SK-N-SH (cell line): ENCODE measurements around the gene COX4I1. TPM values are rescaled to one million over a fixed set of nuclear protein-coding genes. Genes with fewer than 3 reads are reported as not detected.
"Not testable (repeated sequence)": the region's sequence is repeated elsewhere in the genome, so short reads cannot be mapped to it uniquely, and the experiment has no call there.

Source experiments
- CTCF ChIA-PET: fragments of 300-600, 350-600 bp; formaldehyde crosslinking; extraction: SDS; loops from one replicate; lab custom pipeline; 2021; lab: Yijun Ruan, JAX
- POLR2A ChIA-PET: fragments of 350-600 bp; sonication (Branson Sonifier 250); formaldehyde crosslinking; extraction: SDS; loops from one replicate; lab custom pipeline; 2020; ENCODE audit warnings: antibody characterized with exemption, inconsistent platforms; lab: Yijun Ruan, JAX
- DNase-seq: peaks from one replicate; pipeline ENCODE4 v3.0.0; 2012
- H2AFZ ChIP-seq: fragments of 200-600 bp; sonication (generic); 2 replicates; pipeline ENCODE4 v1.8.1; 2016; ENCODE audit warnings: antibody characterized with exemption, mild to moderate bottlenecking, low read depth
- H3F3A ChIP-seq: fragments of 200-600 bp; sonication (generic); replicated peaks from 2 replicates; pipeline ENCODE3; 2016; ENCODE audit warnings: antibody characterized with exemption, mild to moderate bottlenecking; ENCODE audit not compliant: insufficient read depth
- H3K27ac ChIP-seq, 2 experiments: fragments of 200-500 bp in 1 of 2; fragments of 200-600 bp in 1 of 2; sonication (Bioruptor generic) in 1 of 2; sonication (generic), shearing (Covaris generic) in 1 of 2; 2 replicates each; pipeline versions ENCODE4 v1.5.1 to v1.6.1; 2014 to 2016; ENCODE audit warnings: low read depth in 2 of 2, inconsistent platforms in 1 of 2, low read length in 1 of 2, mild to moderate bottlenecking in 1 of 2, mixed read lengths in 1 of 2
- H3K27me3 ChIP-seq: fragments of 200-600 bp; sonication (generic), shearing (Covaris generic); 2 replicates; pipeline ENCODE4 v1.6.1; 2016; ENCODE audit warnings: mixed run types; ENCODE audit not compliant: insufficient read depth
- H3K36me3 ChIP-seq, 2 experiments: fragments of 200-500 bp in 1 of 2; fragments of 200-600 bp in 1 of 2; sonication (Bioruptor generic) in 1 of 2; sonication (generic) in 1 of 2; replicated peaks in 1 of 2; 2 replicates each; pipeline versions ENCODE3 to v1.5.1; 2014 to 2016; ENCODE audit warnings: low read length in 1 of 2, mild to moderate bottlenecking in 1 of 2; ENCODE audit not compliant: insufficient read depth in 2 of 2, control insufficient read depth in 1 of 2
- H3K4me1 ChIP-seq, 2 experiments: fragments of 200-500 bp in 1 of 2; fragments of 200-600 bp in 1 of 2; sonication (Bioruptor generic) in 1 of 2; sonication (generic), shearing (Covaris generic) in 1 of 2; 2 replicates each; pipeline versions ENCODE4 v1.5.1 to v1.6.1; 2014 to 2016; ENCODE audit warnings: low read depth in 1 of 2, low read length in 1 of 2, mixed run types in 1 of 2; ENCODE audit not compliant: insufficient read depth in 2 of 2, control insufficient read depth in 1 of 2
- H3K4me2 ChIP-seq: fragments of 200-600 bp; sonication (generic), shearing (Covaris generic); 2 replicates; pipeline ENCODE4 v1.6.1; 2017; ENCODE audit warnings: mixed run types
- H3K4me3 ChIP-seq, 2 experiments: fragments of 200-500 bp in 1 of 2; fragments of 200-600 bp in 1 of 2; sonication (Bioruptor generic) in 1 of 2; sonication (generic), shearing (Covaris generic) in 1 of 2; 2 replicates each; pipeline versions ENCODE4 v1.5.1 to v1.8.1; 2014 to 2016; ENCODE audit warnings: low read depth in 2 of 2, inconsistent platforms in 1 of 2, low read length in 1 of 2, mild to moderate bottlenecking in 1 of 2, mixed read lengths in 1 of 2, moderate library complexity in 1 of 2
- H3K79me2 ChIP-seq: fragments of 200-600 bp; sonication (generic); 2 replicates; pipeline ENCODE4 v1.8.1; 2017; ENCODE audit warnings: mild to moderate bottlenecking; ENCODE audit not compliant: insufficient read depth
- H3K9ac ChIP-seq: fragments of 200-600 bp; sonication (generic); 2 replicates; pipeline ENCODE4 v1.6.1; 2017; ENCODE audit warnings: mixed run types
- H3K9me2 ChIP-seq: fragments of 200-600 bp; sonication (generic); 2 replicates; pipeline ENCODE4 v1.6.1; 2017; ENCODE audit warnings: mixed run types
- H3K9me3 ChIP-seq: fragments of 200-600 bp; sonication (generic); 2 replicates; pipeline ENCODE4 v1.6.1; 2017; ENCODE audit warnings: mixed run types, mild to moderate bottlenecking, moderate library complexity
- H4K20me1 ChIP-seq: fragments of 200-600 bp; sonication (generic); 2 replicates; pipeline ENCODE4 v1.6.1; 2017; ENCODE audit warnings: mild to moderate bottlenecking, mixed run types; ENCODE audit not compliant: insufficient read depth
- CHD2 ChIP-seq: fragments of 150-350 bp; IDR thresholded peaks from 2 replicates; pipeline ENCODE4 v1.6.1; 2018; ENCODE audit warnings: low read length; ENCODE audit not compliant: partially characterized antibody
- FOSL2 ChIP-seq: IDR thresholded peaks from 2 replicates; pipeline ENCODE4 v1.4.0; 2012; ENCODE audit warnings: low read depth, mild to moderate bottlenecking, moderate library complexity, borderline replicate concordance
- FOXJ3 ChIP-seq: sonication (generic); formaldehyde crosslinking; IDR thresholded peaks from 2 replicates; pipeline ENCODE4 v1.5.1; 2020; ENCODE audit warnings: mild to moderate bottlenecking, missing genetic modification reagents
- FOXM1 ChIP-seq: IDR thresholded peaks from 2 replicates; pipeline ENCODE4 v1.4.0; 2012; ENCODE audit warnings: low read depth, mild to moderate bottlenecking
- GABPA ChIP-seq: IDR thresholded peaks from 2 replicates; pipeline ENCODE4 v1.4.0; 2012; ENCODE audit warnings: low read depth, mild to moderate bottlenecking
- NFIC ChIP-seq: IDR thresholded peaks from 2 replicates; pipeline ENCODE4 v1.4.0; 2012; ENCODE audit warnings: borderline replicate concordance
- POLR2AphosphoS5 ChIP-seq: IDR thresholded peaks from 2 replicates; pipeline ENCODE4 v1.6.1; 2012; ENCODE audit warnings: low read depth, low read length
- WGBS: methylation state at CpG from one replicate; pipeline ENCODE4 v1.1.6; 2017; ENCODE audit warnings: low lambda C conversion rate; 5-methylcytosine and 5-hydroxymethylcytosine counted together
- polyA plus RNA-seq, 3 experiments: library from polyadenylated mRNA; depleted of rRNA; stranded (reverse); fragments of >200 nt; gene quantifications; 2 replicates each; pipeline ENCODE4 v1.2.3, GENCODE V29; 2012
- TF ChIP-seq, protein P1 (sequence below): IDR thresholded peaks from 2 replicates; pipeline ENCODE4 v1.4.0; 2012; ENCODE audit warnings: low read depth, borderline replicate concordance
- TF ChIP-seq, protein P2 (sequence below): fragments of 150-350 bp; IDR thresholded peaks from 2 replicates; pipeline ENCODE4 v1.6.1; 2016; ENCODE audit warnings: mild to moderate bottlenecking, low read depth, low read length

The COX4I1 gene
- polyA plus RNA-seq, 1 of the 3 experiments (the other 2 are of a cell fraction), result 1,294 TPM

DNA sequence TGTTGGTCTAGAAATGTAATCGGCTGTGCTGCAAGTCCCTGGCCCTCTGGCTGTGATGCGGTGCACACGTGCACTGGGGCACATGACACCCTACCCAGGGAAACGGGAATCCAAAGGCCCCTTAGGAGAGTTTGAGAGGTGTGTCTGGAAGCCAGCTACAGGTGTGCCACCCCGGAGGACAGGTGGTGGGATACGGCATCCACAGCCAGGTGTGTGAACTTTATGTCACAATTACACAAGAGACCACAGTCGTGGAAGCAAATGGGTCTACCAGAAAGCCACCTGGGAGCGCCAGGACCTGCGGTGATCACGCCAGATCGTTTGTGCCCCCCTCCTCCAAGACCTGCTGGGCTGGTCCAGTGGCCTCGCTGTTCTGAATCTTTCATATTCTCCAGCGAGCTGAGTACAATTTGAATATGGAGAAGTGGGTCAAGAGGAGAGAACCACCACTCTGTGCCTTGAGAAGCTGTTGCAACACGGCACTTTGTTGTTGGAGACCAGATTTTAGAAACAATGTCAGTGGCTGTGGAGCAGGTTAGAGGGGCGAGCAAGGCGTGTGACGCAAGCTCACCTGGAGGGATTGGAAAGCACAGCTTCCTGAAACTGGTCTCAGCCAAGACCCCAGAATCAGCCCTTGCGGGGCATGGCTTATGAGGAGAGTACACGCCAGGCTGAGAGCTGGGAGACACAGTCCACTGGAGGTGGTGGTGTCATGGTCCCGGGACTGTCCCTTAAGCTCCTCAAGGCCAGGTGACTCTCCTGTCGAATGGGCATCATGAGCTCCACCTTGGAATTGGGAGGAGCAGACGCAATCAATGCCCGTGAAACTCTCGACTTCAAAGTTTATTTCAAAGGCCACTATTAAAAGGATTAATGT lies 37.4 kb downstream of the COX4I1 start:
- Histone ChIP-seq H3K9ac (no peak overlapping the region), H4K20me1 (no peaks in the 10 kb centered on the region), H2AFZ (no peak overlapping the region), H3K4me1 (no peaks in the 10 kb centered on the region), H3K36me3 (no peaks in the 10 kb centered on the region), H3F3A (no peaks in the 10 kb centered on the region), H3K9me3 (no peaks in the 10 kb centered on the region), H3K27me3 (peaks cover 90% of the 10 kb centered on the region), H3K79me2 (no peaks in the 10 kb centered on the region), H3K4me3 (no peak overlapping the region), H3K4me2 (no peak overlapping the region), H3K9me2 (no peaks in the 10 kb centered on the region), H3K27ac (no peak overlapping the region)
- WGBS, result 9% methylated on average over 15 of the region's 24 CpGs
- CTCF ChIA-PET, result interaction anchor here (10.0 kb wide), 1 partner anchor 16 kb away, joined by 85 read pairs; no protein-coding TSS in a partner anchor
- no peak for DNase-seq
- no peak for TF ChIP-seq FOXJ3
- TF ChIP-seq, protein P1, sequence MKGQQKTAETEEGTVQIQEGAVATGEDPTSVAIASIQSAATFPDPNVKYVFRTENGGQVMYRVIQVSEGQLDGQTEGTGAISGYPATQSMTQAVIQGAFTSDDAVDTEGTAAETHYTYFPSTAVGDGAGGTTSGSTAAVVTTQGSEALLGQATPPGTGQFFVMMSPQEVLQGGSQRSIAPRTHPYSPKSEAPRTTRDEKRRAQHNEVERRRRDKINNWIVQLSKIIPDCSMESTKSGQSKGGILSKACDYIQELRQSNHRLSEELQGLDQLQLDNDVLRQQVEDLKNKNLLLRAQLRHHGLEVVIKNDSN, result no peak
- TF ChIP-seq, protein P2, sequence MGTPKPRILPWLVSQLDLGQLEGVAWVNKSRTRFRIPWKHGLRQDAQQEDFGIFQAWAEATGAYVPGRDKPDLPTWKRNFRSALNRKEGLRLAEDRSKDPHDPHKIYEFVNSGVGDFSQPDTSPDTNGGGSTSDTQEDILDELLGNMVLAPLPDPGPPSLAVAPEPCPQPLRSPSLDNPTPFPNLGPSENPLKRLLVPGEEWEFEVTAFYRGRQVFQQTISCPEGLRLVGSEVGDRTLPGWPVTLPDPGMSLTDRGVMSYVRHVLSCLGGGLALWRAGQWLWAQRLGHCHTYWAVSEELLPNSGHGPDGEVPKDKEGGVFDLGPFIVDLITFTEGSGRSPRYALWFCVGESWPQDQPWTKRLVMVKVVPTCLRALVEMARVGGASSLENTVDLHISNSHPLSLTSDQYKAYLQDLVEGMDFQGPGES, result no peak
- TF ChIP-seq NFIC, result no peak
- no peak for TF ChIP-seq POLR2AphosphoS5
- no peak for TF ChIP-seq FOXM1
- TF ChIP-seq FOSL2, result no peak
- no peak for TF ChIP-seq CHD2
- no peak for TF ChIP-seq GABPA
- POLR2A ChIA-PET, result no interaction called here

- H3K9ac ChIP-seq, H3K36me3 ChIP-seq, H3K4me3 ChIP-seq, H3K9me2 ChIP-seq, DNase-seq, H3K79me2 ChIP-seq, H4K20me1 ChIP-seq, H3K27ac ChIP-seq, H3K9me3 ChIP-seq, H3K4me1 ChIP-seq, POLR2A ChIA-PET, H3K4me2 ChIP-seq, H3F3A ChIP-seq, H2AFZ ChIP-seq: not testable (repeated sequence)
- CTCF ChIA-PET, result interaction anchor here (10.0 kb wide), 1 partner anchor 17 kb away, joined by 85 read pairs; no protein-coding TSS in a partner anchor
- WGBS, result 5% methylated on average over 4 of the region's 4 CpGs
- H3K27me3 ChIP-seq, result peaks cover 90% of the 10 kb centered on the region
Measured at GRCh38 chr16:85837654-85838053, 38.2 kb downstream of the COX4I1 start.
